C4-2B (cell line): Measurements from ENCODE around the gene CENPB.

Source experiments
- H3K27ac ChIP-seq: fragments of 450-650 bp; 2 replicates; pipeline ENCODE4 v1.5.1; 2017
- ZFX ChIP-seq: fragments of 450-650 bp; IDR thresholded peaks from 2 replicates; pipeline ENCODE4 v1.6.1; 2017
- TF ChIP-seq, protein P1 (sequence below): fragments of 450-650 bp; conservative IDR thresholded peaks from 2 replicates; pipeline ENCODE4 v1.5.1; 2017; ENCODE audit warnings: mild to moderate bottlenecking

Gene CENPB

DNA sequence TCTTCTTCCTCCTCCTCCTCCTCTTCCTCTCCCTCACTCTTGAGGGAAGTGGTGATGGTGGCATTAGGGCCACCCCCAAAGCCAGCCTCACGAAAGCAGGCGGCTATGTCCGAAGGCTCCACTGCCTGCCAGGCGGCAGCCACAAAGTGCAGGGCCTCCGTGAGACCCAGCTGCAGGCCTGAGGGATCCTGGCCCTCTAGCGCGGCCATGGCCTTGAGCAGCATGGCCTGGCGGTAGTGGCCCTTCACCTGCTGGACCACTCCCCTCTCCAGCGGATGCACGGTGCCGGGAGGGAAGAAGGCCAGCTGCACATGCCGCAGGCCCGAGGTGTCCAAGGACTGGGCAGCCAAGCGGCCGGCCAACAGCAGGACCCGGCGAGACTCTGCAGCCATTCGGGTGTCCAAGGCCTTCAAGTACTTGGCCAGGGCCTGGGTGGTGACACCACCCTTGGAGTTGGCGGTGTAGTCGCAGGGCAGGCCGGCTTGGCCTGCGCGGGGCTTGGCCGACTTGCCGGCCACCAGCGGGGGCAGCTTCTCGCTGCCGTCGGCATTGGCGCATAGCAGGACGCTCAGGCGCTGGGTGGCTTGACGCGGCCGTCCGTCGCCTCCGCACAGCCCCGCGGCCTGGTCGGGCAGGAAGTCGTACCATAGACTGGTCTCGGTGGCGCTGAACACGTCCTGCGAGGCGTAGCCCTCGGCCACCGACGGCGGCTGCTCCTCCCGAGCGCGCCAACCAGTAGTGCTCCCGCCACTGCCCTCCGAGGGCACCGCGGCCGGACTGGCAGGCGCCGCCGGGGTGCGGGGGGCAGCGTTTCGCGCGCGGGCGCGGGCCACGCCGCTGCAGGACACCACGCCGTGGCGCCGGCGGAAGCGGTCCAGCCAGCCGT, 1.1 kb downstream of the CENPB start:
- TF ChIP-seq, protein P1, sequence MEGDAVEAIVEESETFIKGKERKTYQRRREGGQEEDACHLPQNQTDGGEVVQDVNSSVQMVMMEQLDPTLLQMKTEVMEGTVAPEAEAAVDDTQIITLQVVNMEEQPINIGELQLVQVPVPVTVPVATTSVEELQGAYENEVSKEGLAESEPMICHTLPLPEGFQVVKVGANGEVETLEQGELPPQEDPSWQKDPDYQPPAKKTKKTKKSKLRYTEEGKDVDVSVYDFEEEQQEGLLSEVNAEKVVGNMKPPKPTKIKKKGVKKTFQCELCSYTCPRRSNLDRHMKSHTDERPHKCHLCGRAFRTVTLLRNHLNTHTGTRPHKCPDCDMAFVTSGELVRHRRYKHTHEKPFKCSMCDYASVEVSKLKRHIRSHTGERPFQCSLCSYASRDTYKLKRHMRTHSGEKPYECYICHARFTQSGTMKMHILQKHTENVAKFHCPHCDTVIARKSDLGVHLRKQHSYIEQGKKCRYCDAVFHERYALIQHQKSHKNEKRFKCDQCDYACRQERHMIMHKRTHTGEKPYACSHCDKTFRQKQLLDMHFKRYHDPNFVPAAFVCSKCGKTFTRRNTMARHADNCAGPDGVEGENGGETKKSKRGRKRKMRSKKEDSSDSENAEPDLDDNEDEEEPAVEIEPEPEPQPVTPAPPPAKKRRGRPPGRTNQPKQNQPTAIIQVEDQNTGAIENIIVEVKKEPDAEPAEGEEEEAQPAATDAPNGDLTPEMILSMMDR: no peak
- TF ChIP-seq ZFX: peak; percentile 58; the same call in 1 of the 2 replicates
- peak overlapping the region; percentile 94 for H3K27ac ChIP-seq

DNA sequence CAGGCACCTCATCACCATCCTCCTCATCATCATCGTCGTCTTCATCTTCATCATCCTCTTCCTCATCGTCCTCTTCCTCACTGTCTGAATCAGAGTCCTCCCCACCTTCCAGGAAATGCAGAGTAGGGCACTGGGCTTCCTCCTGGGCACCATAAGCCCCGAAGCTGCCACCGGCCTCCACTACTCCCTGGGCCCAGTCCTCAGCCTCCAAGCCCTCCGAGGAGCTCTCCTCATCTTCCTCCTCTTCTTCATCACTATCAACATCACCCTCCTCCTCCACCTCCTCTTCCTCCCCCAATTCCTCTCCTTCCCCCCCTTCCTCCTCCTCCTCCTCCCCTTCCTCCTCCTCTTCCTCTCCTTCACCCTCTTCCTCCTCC, 1.7 kb downstream of the CENPB start:
- peak overlapping the region; percentile 94 for H3K27ac ChIP-seq

GRCh38 chr20:3784216-3784853, 2.2 kb downstream of the CENPB start:
- H3K27ac ChIP-seq: peak overlapping the region; percentile 94; the same call in 1 of the 2 replicates
- no peak for TF ChIP-seq ZFX
- TF ChIP-seq, protein P1: no peak

More for the DNA sequence above, 1.7 kb downstream of the CENPB start:
- TF ChIP-seq, protein P1: no peak
- no peak for TF ChIP-seq ZFX

DNA sequence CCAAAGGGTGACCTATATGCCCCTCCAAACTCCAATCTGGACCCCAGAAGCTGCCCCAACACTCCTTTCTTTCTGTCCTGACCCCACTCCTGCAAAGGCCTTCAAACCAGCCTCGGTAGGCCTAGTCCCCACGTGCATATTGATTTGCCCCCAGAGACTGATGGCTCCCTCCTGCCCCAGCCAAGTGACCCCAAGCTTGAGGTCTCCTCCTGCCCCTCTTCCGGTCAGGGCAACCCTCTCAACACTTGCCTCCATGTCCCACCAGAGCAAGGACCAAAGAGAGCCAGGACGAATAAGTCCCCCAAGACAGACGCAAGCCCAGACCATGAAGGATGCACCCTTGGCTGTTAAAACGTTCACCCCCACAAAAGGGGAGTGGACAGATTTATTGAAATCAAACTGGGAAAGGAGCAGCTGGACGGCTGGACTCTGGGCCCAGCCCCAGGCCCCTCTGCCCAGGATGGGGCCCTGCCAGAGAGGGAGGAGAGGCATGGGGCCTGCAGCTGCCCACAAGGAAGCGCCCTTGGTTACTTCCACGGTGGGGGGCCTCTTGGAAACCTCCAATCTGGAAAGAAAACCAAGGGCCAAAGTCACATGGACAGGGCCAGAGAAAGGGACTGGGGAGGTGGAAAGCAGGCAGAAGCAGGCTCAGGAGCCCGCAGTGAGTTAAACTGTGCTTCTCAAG, 2.9 kb downstream of the CENPB start:
- peak overlapping the region; percentile 94 for H3K27ac ChIP-seq
- TF ChIP-seq ZFX: no peak
- TF ChIP-seq, protein P1: no peak

DNA sequence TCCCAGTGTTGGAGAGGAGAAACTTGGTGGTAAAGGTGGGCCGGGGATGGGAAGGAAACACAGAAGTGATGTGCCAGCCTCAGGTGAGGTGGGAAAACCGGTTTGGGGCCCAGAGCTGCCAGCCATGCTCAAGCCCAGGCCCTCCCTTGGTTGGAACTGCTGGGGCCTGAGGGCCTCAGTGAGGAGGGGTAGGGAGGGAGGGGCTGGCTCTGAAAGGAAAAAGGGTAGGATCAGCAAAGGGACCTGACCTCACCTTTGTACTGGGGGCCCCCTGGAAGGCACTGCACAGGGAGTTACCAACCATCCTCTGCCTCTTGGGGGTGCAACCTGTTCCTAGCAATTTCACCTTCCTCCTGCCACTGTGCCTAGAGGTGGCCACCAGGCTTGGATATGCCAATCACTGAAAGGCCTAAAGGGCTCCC, 3.5 kb downstream of the CENPB start:
- peak overlapping the region; percentile 94 for H3K27ac ChIP-seq

GRCh38 chr20:3782597-3782996, 3.9 kb downstream of the CENPB start:
- TF ChIP-seq, protein P1: no peak
- TF ChIP-seq ZFX: no peak
- H3K27ac ChIP-seq: no peak overlapping the region

More for the DNA sequence above, 3.5 kb downstream of the CENPB start:
- TF ChIP-seq, protein P1: no peak
- TF ChIP-seq ZFX: no peak
